Measurements from ENCODE around the gene KCNK16.

The KCNK16 gene

GRCh38 chr6:39276379-39276995 lies 46.0 kb downstream of the KCNK16 start:
- no peak for DNase-seq

DNA sequence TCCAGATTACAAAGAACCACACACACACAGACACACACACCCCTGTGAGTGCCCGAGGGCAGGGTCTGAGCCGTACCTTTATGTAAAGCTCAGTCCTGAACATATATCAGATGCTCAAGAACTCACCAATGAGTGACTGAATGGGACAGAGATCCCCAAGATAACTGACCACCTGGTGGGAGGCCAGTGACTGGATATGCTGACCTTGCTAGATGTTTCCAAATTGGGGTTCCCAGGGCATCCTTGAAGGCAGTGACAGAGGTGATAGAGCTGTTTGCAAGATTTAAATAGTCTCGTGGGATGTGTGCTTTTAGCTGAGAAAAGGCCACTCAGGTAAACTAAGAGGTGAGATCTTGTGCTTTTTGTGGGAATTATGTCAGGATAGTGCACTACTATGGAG lies 47.6 kb downstream of the KCNK16 start:
- DNase-seq: no peak

DNA sequence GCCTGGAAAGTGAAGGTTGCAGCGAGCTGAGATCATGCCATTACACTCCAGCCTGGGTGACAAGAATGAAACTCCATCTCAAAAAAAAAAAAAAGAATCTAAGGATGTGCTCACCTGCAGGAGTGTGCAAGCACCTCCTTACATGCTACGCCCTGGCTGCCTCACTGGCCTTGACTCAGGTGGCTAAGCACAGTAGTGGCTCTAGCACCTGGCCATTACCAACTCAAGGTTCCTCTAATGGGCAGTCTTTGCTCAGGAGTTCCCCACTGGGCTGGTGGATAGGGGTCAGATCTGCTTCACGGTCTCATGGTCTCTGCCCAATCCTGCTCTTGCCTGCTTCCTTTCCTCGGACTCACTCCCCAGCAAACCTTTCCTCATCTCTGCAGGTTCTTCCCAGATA lies 48.0 kb downstream of the KCNK16 start:
- no peak for DNase-seq

DNA sequence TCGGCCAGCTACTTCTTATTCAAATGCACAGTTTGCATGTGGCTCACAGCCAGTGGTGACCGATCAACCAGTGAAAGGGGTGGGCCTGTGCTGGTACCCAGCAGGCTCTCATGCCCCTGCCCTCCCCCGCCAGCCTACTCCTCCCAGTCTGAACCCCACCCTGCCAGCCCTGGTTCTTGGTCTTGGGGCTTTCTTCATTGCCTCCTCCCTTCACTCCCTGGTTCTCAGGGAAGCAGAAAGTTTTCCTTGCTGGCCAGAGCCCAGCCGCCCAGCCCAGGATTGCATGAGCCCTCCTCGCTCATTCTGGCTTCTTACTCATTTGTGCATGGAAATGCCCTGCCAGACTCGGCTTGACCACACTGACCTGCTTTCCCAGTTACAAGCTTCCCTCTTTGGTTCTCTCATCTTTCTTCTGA lies 49.1 kb downstream of the KCNK16 start:
- no peak for DNase-seq

DNA sequence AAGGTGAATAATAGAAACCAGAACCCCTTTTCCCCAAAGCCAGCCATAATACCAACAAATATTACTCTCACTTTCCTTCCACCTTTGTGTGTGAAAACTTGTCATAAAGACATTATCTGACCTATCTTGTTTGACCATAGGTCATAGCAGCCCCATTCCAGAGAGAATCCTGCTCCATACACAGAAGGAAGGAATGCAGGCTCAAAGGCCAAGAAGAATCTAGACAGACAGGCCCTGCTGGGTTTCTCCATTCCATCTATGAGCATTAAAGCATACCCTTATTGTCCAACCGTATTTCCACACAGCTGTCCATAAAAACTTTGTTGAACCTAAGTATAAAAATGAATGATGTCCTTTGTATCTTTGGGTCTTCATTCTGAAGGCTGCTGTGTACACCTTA lies 52.5 kb downstream of the KCNK16 start:
- DNase-seq: no peak

GRCh38 chr6:39268721-39269120 lies 53.8 kb downstream of the KCNK16 start:
- no peak for DNase-seq

GRCh38 chr6:39268171-39268570 lies 54.3 kb downstream of the KCNK16 start:
- DNase-seq: no peak

- DNase-seq: no peak
Observed at GRCh38 chr6:39266782-39267355, 55.6 kb downstream of the KCNK16 start.

- no peak for DNase-seq
Observed at GRCh38 chr6:39266375-39266774, 56.1 kb downstream of the KCNK16 start.
